Esophagus muscularis mucosa (tissue), 4 donors: ENCODE results near the gene KRTAP21-2. TPM values are rescaled to one million over a fixed set of nuclear protein-coding genes. Genes with fewer than 3 reads are reported as not detected.

Experiments used
- DNase-seq: peaks from one replicate; pipeline ENCODE4 v3.0.0-alpha.2; 2017; ENCODE audit errors: extremely low spot score
- H3K27ac ChIP-seq, 4 donors: fragments of 200-600 bp; sonication (generic); replicated peaks in 1 of 4; 1 replicate in 3 of 4; 2 replicates in 1 of 4; pipeline ENCODE4 v1.5.1; 2016 to 2019; ENCODE audit warnings: mild to moderate bottlenecking in 1 of 4
- H3K27me3 ChIP-seq, 4 donors: fragments of 200-600 bp; sonication (generic); one replicate each; pipeline versions ENCODE4 v1.5.1 to v1.6.0; 2016 to 2019
- H3K36me3 ChIP-seq, 4 donors: fragments of 200-600 bp; sonication (generic); one replicate each; pipeline ENCODE4 v1.5.1; 2016 to 2019
- H3K4me1 ChIP-seq, 4 donors: fragments of 200-600 bp; sonication (generic); one replicate each; pipeline ENCODE4 v1.5.1; 2016 to 2019
- H3K4me3 ChIP-seq, 4 donors: fragments of 200-600 bp; sonication (generic); 1 replicate in 2 of 4; 2 replicates in 2 of 4; pipeline ENCODE4 v1.5.1; 2016 to 2019; ENCODE audit warnings: mild to moderate bottlenecking in 4 of 4, moderate library complexity in 1 of 4
- H3K9me3 ChIP-seq, 4 donors: fragments of 200-600 bp; sonication (generic); 1 replicate in 3 of 4; 2 replicates in 1 of 4; pipeline ENCODE4 v1.5.1; 2016 to 2019
- CTCF ChIP-seq, 3 experiments: fragments of 200-600 bp in 2 of 3; fragments of 450-650 bp in 1 of 3; sonication (generic) in 2 of 3; IDR thresholded peaks; one replicate each; pipeline ENCODE4 v1.5.1; 2017 to 2019; ENCODE audit warnings: antibody characterized with exemption in 3 of 3, mild to moderate bottlenecking in 2 of 3, moderate library complexity in 1 of 3
- EP300 ChIP-seq: sonication (generic); formaldehyde crosslinking; IDR thresholded peaks from one replicate; pipeline ENCODE4 v1.6.1; 2017; ENCODE audit warnings: antibody characterized with exemption
- POLR2A ChIP-seq: fragments of 450-650 bp; IDR thresholded peaks from one replicate; pipeline ENCODE4 v1.6.1; 2017; ENCODE audit warnings: antibody characterized with exemption, moderate library complexity, mild to moderate bottlenecking, low read depth
- POLR2AphosphoS5 ChIP-seq, 2 donors: sonication (generic); formaldehyde crosslinking; IDR thresholded peaks; one replicate each; pipeline ENCODE4 v1.6.1; 2017; ENCODE audit warnings: antibody characterized with exemption in 2 of 2
- WGBS: methylation state at CpG from one replicate; pipeline ENCODE4 v1.1.5; 2018; 5-methylcytosine and 5-hydroxymethylcytosine counted together
- intact Hi-C: fragments of 100-400 bp; cut with DNase I; formaldehyde crosslinking; loops from one replicate; pipeline ENCODE4 v1.15.1; 2023
- total RNA-seq, 4 donors: library from RNA; depleted of rRNA; stranded (reverse); fragments of >200 nt; gene quantifications; one replicate each; pipeline versions ENCODE4 v1.1.0 to v1.2.1, GENCODE V29; 2016

The KRTAP21-2 gene
- total RNA-seq, 4 donors from 2014 or later: not detected

- intact Hi-C loops: no loop called here
- no peak for DNase-seq
- WGBS: 88% methylated on average over 1 of the region's 1 CpG
- H3K4me1 ChIP-seq: no peaks in the 10 kb centered on the region
- no peak for TF ChIP-seq POLR2AphosphoS5 (IDR thresholded peaks at IDR 0.05)
- no peak for TF ChIP-seq POLR2A
- no peak for TF ChIP-seq CTCF (IDR thresholded peaks at IDR 0.05)
- no peak for TF ChIP-seq EP300
- no peaks in the 10 kb centered on the region for H3K36me3 ChIP-seq
- H3K27ac ChIP-seq: no peak overlapping the region
- H3K9me3 ChIP-seq: no peaks in the 10 kb centered on the region
- no peak overlapping the region for H3K4me3 ChIP-seq
- H3K27me3 ChIP-seq: no peaks in the 10 kb centered on the region
These were observed 27.7 kb downstream of the KRTAP21-2 start for GRCh38 chr21:30719401-30719800.

- Histone ChIP-seq H3K9me3 (no peaks in the 10 kb centered on the region), H3K27me3 (no peaks in the 10 kb centered on the region), H3K4me1 (no peaks in the 10 kb centered on the region), H3K27ac (no peak within 1 kb of the TSS), H3K4me3 (no peak within 1 kb of the TSS), H3K36me3 (no peaks in the 10 kb centered on the region)
- TF ChIP-seq CTCF (IDR thresholded peaks at IDR 0.05): no peak
- TF ChIP-seq EP300: no peak
- TF ChIP-seq POLR2AphosphoS5 (IDR thresholded peaks at IDR 0.05): no peak
- no peak for TF ChIP-seq POLR2A
- intact Hi-C loops: no loop called here
- 79% methylated on average over 3 of the region's 3 CpGs for WGBS
- DNase-seq: no peak
These were observed 28.7 kb downstream of the KRTAP21-2 start, which contains the start of gene KRTAP21-3 for GRCh38 chr21:30718239-30718909. KRTAP21-3 (minus strand) TSS chr21:30718777; CDS start chr21:30718759, 18 bp downstream.

- H3K9me3 ChIP-seq: no peaks in the 10 kb centered on the region
- WGBS: 83% methylated on average over 2 of the region's 2 CpGs
- no peaks in the 10 kb centered on the region for H3K27me3 ChIP-seq
- no peaks in the 10 kb centered on the region for H3K36me3 ChIP-seq
- H3K27ac ChIP-seq: no peak overlapping the region
- no peak for DNase-seq
- intact Hi-C loops: no loop called here
- H3K4me3 ChIP-seq: no peak overlapping the region
- H3K4me1 ChIP-seq: no peaks in the 10 kb centered on the region
- TF ChIP-seq EP300: no peak
- no peak for TF ChIP-seq POLR2A
- TF ChIP-seq CTCF (IDR thresholded peaks at IDR 0.05): no peak
- TF ChIP-seq POLR2AphosphoS5 (IDR thresholded peaks at IDR 0.05): no peak
These were observed 30.0 kb downstream of the KRTAP21-2 start for GRCh38 chr21:30717105-30717504.

GRCh38 chr21:30714946-30715345 is 32.1 kb downstream of the KRTAP21-2 start:
- Histone ChIP-seq H3K4me1 (no peaks in the 10 kb centered on the region), H3K36me3 (no peaks in the 10 kb centered on the region), H3K27ac (no peak overlapping the region), H3K4me3 (no peak overlapping the region), H3K27me3 (no peaks in the 10 kb centered on the region), H3K9me3 (no peaks in the 10 kb centered on the region)
- no peak for TF ChIP-seq POLR2AphosphoS5 (IDR thresholded peaks at IDR 0.05)
- no peak for TF ChIP-seq POLR2A
- TF ChIP-seq EP300: no peak
- intact Hi-C loops: no loop called here
- WGBS: 80% methylated on average over 2 of the region's 2 CpGs
- no peak for DNase-seq

- no peak overlapping the region for H3K27ac ChIP-seq
- DNase-seq: no peak
- 67% methylated on average over 3 of the region's 3 CpGs for WGBS
- TF ChIP-seq POLR2A (no peak), CTCF (IDR thresholded peaks at IDR 0.05) (no peak), POLR2AphosphoS5 (IDR thresholded peaks at IDR 0.05) (no peak), EP300 (no peak)
- intact Hi-C loops: no loop called here
- H3K36me3 ChIP-seq: no peaks in the 10 kb centered on the region
- no peaks in the 10 kb centered on the region for H3K27me3 ChIP-seq
- H3K9me3 ChIP-seq: no peaks in the 10 kb centered on the region
- H3K4me3 ChIP-seq: no peak overlapping the region
- H3K4me1 ChIP-seq: no peaks in the 10 kb centered on the region
These were observed 32.6 kb downstream of the KRTAP21-2 start for GRCh38 chr21:30714456-30714855.
